ENCODE measurements around the gene GJA10. TPM values are rescaled to one million over a fixed set of nuclear protein-coding genes. Genes with fewer than 3 reads are reported as not detected.

Gene GJA10
- total RNA-seq, 1 donor from 2014 or later, result not detected

GRCh38 chr6:89942601-89943000, 48.3 kb downstream of the GJA10 start:
- no peak for DNase-seq (ENCODE audit: low read depth)

- DNase-seq (ENCODE audit: low read depth), result no peak
Measured at GRCh38 chr6:89944181-89944755, 50.0 kb downstream of the GJA10 start.

GRCh38 chr6:89944826-89945407, 50.6 kb downstream of the GJA10 start:
- no peak for DNase-seq (ENCODE audit: low read depth)

Other genes starting within 250 kb of the GJA10 start
- gene MDN1, start 74.7 kb upstream of the GJA10 start, total RNA-seq, result 21.9 and 25.8 TPM in 2 replicates
- gene CASP8AP2, start 64.6 kb upstream of the GJA10 start, total RNA-seq, result 11.1 and 12.4 TPM in 2 replicates